K562 (cell line): ENCODE measurements around the gene ADAT3. TPM values are rescaled to one million over a fixed set of nuclear protein-coding genes. Genes with fewer than 3 reads are reported as not detected.

Source experiments
- ARID1B ChIP-seq: fragments of 450-650 bp; IDR thresholded peaks from 2 replicates; pipeline ENCODE4 v1.6.1; 2016; ENCODE audit warnings: antibody characterized with exemption, mild to moderate bottlenecking, inconsistent platforms
- ESRRA ChIP-seq: fragments of 450-650 bp; IDR thresholded peaks from 2 replicates; pipeline ENCODE4 v1.6.1; 2014; ENCODE audit warnings: low read depth, mild to moderate bottlenecking, moderate library complexity, borderline replicate concordance
- ESRRB ChIP-seq: fragments of 250-450 bp; sonication (Bioruptor Pico); IDR thresholded peaks from 2 replicates; pipeline ENCODE4 v1.5.0; 2020; ENCODE audit warnings: mild to moderate bottlenecking, moderate library complexity, borderline replicate concordance
- FOXA1 ChIP-seq: fragments of 450-650 bp; IDR thresholded peaks from 2 replicates; pipeline ENCODE4 v1.6.1; 2016; ENCODE audit warnings: mild to moderate bottlenecking, borderline replicate concordance
- FOXA3 ChIP-seq, 2 experiments: fragments of 450-650 bp in 1 of 2; sonication (generic) in 1 of 2; formaldehyde crosslinking; IDR thresholded peaks in 1 of 2; conservative IDR thresholded peaks in 1 of 2; 2 replicates each; pipeline versions ENCODE4 v1.4.0 to v1.8.0; 2020 to 2022; ENCODE audit warnings: mild to moderate bottlenecking in 2 of 2, missing genetic modification reagents in 1 of 2
- NR1H2 ChIP-seq: sonication (generic); formaldehyde crosslinking; IDR thresholded peaks from 2 replicates; pipeline ENCODE4 v1.4.0; 2020; ENCODE audit warnings: mild to moderate bottlenecking, missing genetic modification reagents
- POLR2G ChIP-seq: fragments of 200-400 bp; formaldehyde crosslinking; IDR thresholded peaks from 2 replicates; pipeline ENCODE4 v1.6.1; 2017; ENCODE audit warnings: low read depth, mild to moderate bottlenecking, antibody characterized with exemption, low read length, moderate library complexity
- RAD21 ChIP-seq, 2 experiments: fragments of 250-450 bp in 1 of 2; fragments of 450-650 bp in 1 of 2; sonication (Bioruptor Pico) in 1 of 2; formaldehyde crosslinking in 1 of 2; IDR thresholded peaks in 1 of 2; conservative IDR thresholded peaks in 1 of 2; 2 replicates each; pipeline versions ENCODE4 v1.4.0 to v1.8.0; 2020 to 2022; ENCODE audit warnings: mild to moderate bottlenecking in 2 of 2, moderate library complexity in 1 of 2
- RBFOX2 ChIP-seq: fragments of 200-400 bp; formaldehyde crosslinking; IDR thresholded peaks from 2 replicates; pipeline ENCODE4 v1.6.1; 2017; ENCODE audit warnings: low read depth, mild to moderate bottlenecking, low read length, moderate library complexity
- ZBTB17 ChIP-seq: fragments of 450-650 bp; formaldehyde crosslinking; IDR thresholded peaks from 2 replicates; pipeline ENCODE4 v1.4.0; 2020; ENCODE audit warnings: mild to moderate bottlenecking
- ZNF124 ChIP-seq: sonication (generic); formaldehyde crosslinking; IDR thresholded peaks from 2 replicates; pipeline ENCODE4 v1.8.1; 2022; ENCODE audit warnings: missing genetic modification reagents
- ZNF143 ChIP-seq: sonication (generic); formaldehyde crosslinking; IDR thresholded peaks from 2 replicates; pipeline ENCODE4 v1.9.0; 2022; ENCODE audit warnings: mild to moderate bottlenecking, missing genetic modification reagents
- ZNF41 ChIP-seq: fragments of 250-450 bp; sonication (Bioruptor Pico); conservative IDR thresholded peaks from 2 replicates; pipeline ENCODE4 v1.4.0; 2020; ENCODE audit warnings: mild to moderate bottlenecking
- ZNF436 ChIP-seq: fragments of 250-450, 450-650 bp; sonication (Bioruptor Pico); formaldehyde crosslinking; IDR thresholded peaks from 2 replicates; pipeline ENCODE4 v1.7.0; 2020; ENCODE audit warnings: mild to moderate bottlenecking
- ZNF444 ChIP-seq: fragments of 250-450 bp; sonication (Bioruptor Pico); IDR thresholded peaks from 2 replicates; pipeline ENCODE4 v1.4.0; 2020; ENCODE audit warnings: mild to moderate bottlenecking, moderate library complexity
- ZNF785 ChIP-seq: fragments of 250-450 bp; sonication (Bioruptor Pico); IDR thresholded peaks from 2 replicates; pipeline ENCODE4 v1.4.0; 2020; ENCODE audit warnings: mild to moderate bottlenecking
- polyA plus RNA-seq, 8 experiments: library from polyadenylated mRNA; depleted of rRNA in 4 of 8; stranded (reverse) in 5 of 8; unstranded in 3 of 8; fragments of >200 nt; fragmentation: Nextera tagmentation in 2 of 8; fragmentation: Illumina TruSeq in 1 of 8; extraction: Ambion mirVana in 2 of 8; extraction: Trizol in 1 of 8; gene quantifications; 2 replicates each; pipeline versions ENCODE4 v1.2.1 to v1.2.3, GENCODE V29; 2011 to 2014; ENCODE audit warnings: inconsistent platforms in 1 of 8, missing spikeins in 1 of 8
- total RNA-seq, 7 experiments: library from RNA; depleted of rRNA in 6 of 7; stranded (reverse); fragments of >200 nt in 6 of 7; fragmentation: Illumina TruSeq in 2 of 7; extraction: Trizol in 2 of 7; gene quantifications; 2 replicates each; pipeline versions ENCODE4 v1.2.1 to v1.2.3, GENCODE V29; 2011 to 2021; ENCODE audit warnings: low replicate concordance in 1 of 7
- TF ChIP-seq, protein P1 (sequence below), 3 experiments: IDR thresholded peaks in 2 of 3; conservative IDR thresholded peaks in 1 of 3; 2 replicates each; pipeline ENCODE4 v1.5.1; 2011 to 2012; ENCODE audit warnings: low read length in 3 of 3, mild to moderate bottlenecking in 3 of 3, control low read depth in 2 of 3, improper control_type of control experiment in 1 of 3, inconsistent platforms in 1 of 3, low read depth in 1 of 3, mixed read lengths in 1 of 3, moderate library complexity in 1 of 3; ENCODE audit not compliant: insufficient read depth in 2 of 3
- TF ChIP-seq, protein P2 (sequence below): fragments of 150-350 bp; IDR thresholded peaks from 2 replicates; pipeline ENCODE4 v1.6.1; 2014; ENCODE audit warnings: low read depth, mild to moderate bottlenecking, low read length, borderline replicate concordance

The ADAT3 gene
- total and polyA plus RNA-seq, 9 of the 15 experiments (the other 6 are each of a cell fraction or from before 2014, with no cell fraction given): 0.67 to 15.6 (median 7.8) TPM; not detected in 4

DNA sequence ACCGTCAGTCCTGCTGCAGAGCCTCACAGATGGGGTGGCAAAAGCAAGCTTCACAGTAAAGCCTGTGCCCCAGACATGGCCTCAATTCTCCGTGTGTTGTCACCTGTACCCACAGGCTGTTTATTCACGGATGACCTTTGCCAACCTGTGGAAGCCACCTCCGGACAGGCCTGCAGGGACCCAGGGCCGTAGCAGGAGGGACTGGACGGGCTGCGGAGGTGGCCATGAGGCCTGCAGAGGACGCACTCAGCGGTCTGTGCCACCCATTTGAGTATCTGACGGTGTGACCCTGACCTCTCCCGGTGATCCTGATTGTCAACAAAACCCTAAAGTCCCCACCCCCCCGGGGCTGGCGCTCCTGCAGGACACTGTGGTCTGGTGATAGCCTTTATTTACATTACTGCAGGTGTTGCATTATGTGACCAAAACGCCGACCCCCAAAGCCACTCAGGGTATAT, 34.0 kb upstream of the ADAT3 start (continued):
- TF ChIP-seq FOXA1: no peak
- TF ChIP-seq ZNF436 (CRISPR knock-in tag): no peak
- no peak for TF ChIP-seq ZNF124 (CRISPR knock-in tag)
- TF ChIP-seq ARID1B: peak; percentile 25; the same call in 1 of the 2 replicates
- no peak for TF ChIP-seq ZNF41 (CRISPR knock-in tag)
- peak; percentile 59; the same call in 1 of the 2 replicates for TF ChIP-seq POLR2G
- no peak for TF ChIP-seq NR1H2
- TF ChIP-seq ZNF444: no peak
- peak; percentile 47; the same call in 1 of the 2 replicates for TF ChIP-seq RBFOX2
- TF ChIP-seq, protein P1, sequence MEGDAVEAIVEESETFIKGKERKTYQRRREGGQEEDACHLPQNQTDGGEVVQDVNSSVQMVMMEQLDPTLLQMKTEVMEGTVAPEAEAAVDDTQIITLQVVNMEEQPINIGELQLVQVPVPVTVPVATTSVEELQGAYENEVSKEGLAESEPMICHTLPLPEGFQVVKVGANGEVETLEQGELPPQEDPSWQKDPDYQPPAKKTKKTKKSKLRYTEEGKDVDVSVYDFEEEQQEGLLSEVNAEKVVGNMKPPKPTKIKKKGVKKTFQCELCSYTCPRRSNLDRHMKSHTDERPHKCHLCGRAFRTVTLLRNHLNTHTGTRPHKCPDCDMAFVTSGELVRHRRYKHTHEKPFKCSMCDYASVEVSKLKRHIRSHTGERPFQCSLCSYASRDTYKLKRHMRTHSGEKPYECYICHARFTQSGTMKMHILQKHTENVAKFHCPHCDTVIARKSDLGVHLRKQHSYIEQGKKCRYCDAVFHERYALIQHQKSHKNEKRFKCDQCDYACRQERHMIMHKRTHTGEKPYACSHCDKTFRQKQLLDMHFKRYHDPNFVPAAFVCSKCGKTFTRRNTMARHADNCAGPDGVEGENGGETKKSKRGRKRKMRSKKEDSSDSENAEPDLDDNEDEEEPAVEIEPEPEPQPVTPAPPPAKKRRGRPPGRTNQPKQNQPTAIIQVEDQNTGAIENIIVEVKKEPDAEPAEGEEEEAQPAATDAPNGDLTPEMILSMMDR (IDR thresholded peaks at IDR 0.05 in 2 of 3, conservative IDR thresholded peaks at IDR 0.05 in 1 of 3; ENCODE audit: insufficient read depth in 2 of 3, low read depth in 1 of 3, low read length in 3 of 3): peak in 2 of 3 experiments; percentile 49 to 54; a peak in 4 of 6 replicates
- TF ChIP-seq FOXA3 (CRISPR knock-in tag; conservative IDR thresholded peaks at IDR 0.05 in 1 of 2, IDR thresholded peaks at IDR 0.05 in 1 of 2): peak in 1 of 2 experiments; percentile 36; a peak in 1 of 4 replicates
- TF ChIP-seq ZBTB17 (CRISPR knock-in tag): no peak
- TF ChIP-seq, protein P2, sequence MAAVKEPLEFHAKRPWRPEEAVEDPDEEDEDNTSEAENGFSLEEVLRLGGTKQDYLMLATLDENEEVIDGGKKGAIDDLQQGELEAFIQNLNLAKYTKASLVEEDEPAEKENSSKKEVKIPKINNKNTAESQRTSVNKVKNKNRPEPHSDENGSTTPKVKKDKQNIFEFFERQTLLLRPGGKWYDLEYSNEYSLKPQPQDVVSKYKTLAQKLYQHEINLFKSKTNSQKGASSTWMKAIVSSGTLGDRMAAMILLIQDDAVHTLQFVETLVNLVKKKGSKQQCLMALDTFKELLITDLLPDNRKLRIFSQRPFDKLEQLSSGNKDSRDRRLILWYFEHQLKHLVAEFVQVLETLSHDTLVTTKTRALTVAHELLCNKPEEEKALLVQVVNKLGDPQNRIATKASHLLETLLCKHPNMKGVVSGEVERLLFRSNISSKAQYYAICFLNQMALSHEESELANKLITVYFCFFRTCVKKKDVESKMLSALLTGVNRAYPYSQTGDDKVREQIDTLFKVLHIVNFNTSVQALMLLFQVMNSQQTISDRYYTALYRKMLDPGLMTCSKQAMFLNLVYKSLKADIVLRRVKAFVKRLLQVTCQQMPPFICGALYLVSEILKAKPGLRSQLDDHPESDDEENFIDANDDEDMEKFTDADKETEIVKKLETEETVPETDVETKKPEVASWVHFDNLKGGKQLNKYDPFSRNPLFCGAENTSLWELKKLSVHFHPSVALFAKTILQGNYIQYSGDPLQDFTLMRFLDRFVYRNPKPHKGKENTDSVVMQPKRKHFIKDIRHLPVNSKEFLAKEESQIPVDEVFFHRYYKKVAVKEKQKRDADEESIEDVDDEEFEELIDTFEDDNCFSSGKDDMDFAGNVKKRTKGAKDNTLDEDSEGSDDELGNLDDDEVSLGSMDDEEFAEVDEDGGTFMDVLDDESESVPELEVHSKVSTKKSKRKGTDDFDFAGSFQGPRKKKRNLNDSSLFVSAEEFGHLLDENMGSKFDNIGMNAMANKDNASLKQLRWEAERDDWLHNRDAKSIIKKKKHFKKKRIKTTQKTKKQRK: no peak
- no peak for TF ChIP-seq ZNF785 (CRISPR knock-in tag)
- TF ChIP-seq ESRRA: 0 out of 2 replicates have a peak, but pooled peaks have one; percentile 23
- TF ChIP-seq RAD21 (CRISPR knock-in tag; conservative IDR thresholded peaks at IDR 0.05 in 1 of 2, IDR thresholded peaks at IDR 0.05 in 1 of 2): peak in 1 of 2 experiments; percentile 23; a peak in 1 of 4 replicates
- TF ChIP-seq ESRRB: no peak
- TF ChIP-seq ZNF143: no peak
- TF ChIP-seq, all 486 proteins: peak for 13
